Endothelial cell of hepatic sinusoid (primary cell): Measurements from ENCODE around the gene MRPL53.

Experiments used
- in situ Hi-C: cut with HindIII; loops from 2 replicates; pipeline ENCODE4 v1.10.0; 2017; ENCODE audit warnings: low sequenced_read_pairs

The MRPL53 gene

GRCh38 chr2:74472086-74472944, at the start of gene MRPL53:
Gene MRPL53, minus strand, starts transcription at chr2:74472680. Its CDS starts 20 bp downstream, at chr2:74472660.
- in situ Hi-C loops = no loop called here

- in situ Hi-C loops = no loop called here
Measured at GRCh38 chr2:74516650-74517049, 44.2 kb upstream of the MRPL53 start.

GRCh38 chr2:74515981-74516633, 43.6 kb upstream of the MRPL53 start:
- in situ Hi-C loops = no loop called here

GRCh38 chr2:74515271-74515980, 42.9 kb upstream of the MRPL53 start:
- in situ Hi-C loops = no loop called here

- in situ Hi-C loops = no loop called here
Measured at GRCh38 chr2:74514368-74515270, 42.1 kb upstream of the MRPL53 start, which contains the start of gene TLX2. Gene TLX2, plus strand, starts transcription at chr2:74514450. Its CDS starts 357 bp downstream, at chr2:74514807.

- in situ Hi-C loops = no loop called here
Measured at GRCh38 chr2:74513605-74514367, 41.3 kb upstream of the MRPL53 start.

GRCh38 chr2:74512744-74513604, 40.5 kb upstream of the MRPL53 start:
- in situ Hi-C loops = no loop called here

GRCh38 chr2:74511104-74511989, 38.9 kb upstream of the MRPL53 start:
- in situ Hi-C loops = no loop called here

- in situ Hi-C loops = no loop called here
Measured at GRCh38 chr2:74510272-74510671, 37.8 kb upstream of the MRPL53 start.

- in situ Hi-C loops = no loop called here
Measured at GRCh38 chr2:74507926-74508520, 35.5 kb upstream of the MRPL53 start.

- in situ Hi-C loops = no loop called here
Measured at GRCh38 chr2:74507145-74507925, 34.9 kb upstream of the MRPL53 start, which contains the start of gene PCGF1. Gene PCGF1, minus strand, starts transcription at chr2:74507695. Its CDS starts 27 bp downstream, at chr2:74507668.

- in situ Hi-C loops = no loop called here
Measured at GRCh38 chr2:74505448-74506246, 33.2 kb upstream of the MRPL53 start.

GRCh38 chr2:74504591-74504990, 32.1 kb upstream of the MRPL53 start:
- in situ Hi-C loops = no loop called here

GRCh38 chr2:74503506-74504475, 31.3 kb upstream of the MRPL53 start:
- in situ Hi-C loops = no loop called here
